ENCODE measurements around the gene FCMR. TPM values are rescaled to one million over a fixed set of nuclear protein-coding genes. Genes with fewer than 3 reads are reported as not detected.
"Not testable (repeated sequence)": the region's sequence is repeated elsewhere in the genome, so short reads cannot be mapped to it uniquely, and the experiment has no call there.

FCMR gene
- total and polyA plus RNA-seq, 2 donors (not counting 1 experiment from before 2014, with no cell fraction given), result 711 to 931 TPM

- ChIA-PET CTCF (interaction anchor here (0.5 to 14.5 kb wide), 9 partner anchors 7 to 290 kb away, joined by 3 to 723 read pairs (median 9); partner anchors contain the start of genes DYRK3 and FCMR), POLR2A (interaction anchor here (0.6 to 2.7 kb wide), 8 partner anchors 9 to 1295 kb away, joined by 4 to 11 read pairs (median 7); no protein-coding TSS in a partner anchor)
- Mint-ChIP-seq H3K27ac (no peak overlapping the region), H3K4me3 (no peak overlapping the region), H3K4me1 (peaks cover 35% of the 10 kb centered on the region), H3K9me3 (ENCODE audit: insufficient read depth) (no peaks in the 10 kb centered on the region), H3K27me3 (no peaks in the 10 kb centered on the region)
- Histone ChIP-seq H3K36me3 (replicated peaks in 1 of 2; ENCODE audit: control extremely low read depth in 1 of 2, control insufficient read depth in 1 of 2, extremely low read depth in 1 of 2, insufficient read depth in 2 of 2, low read length in 1 of 2) (peaks cover 3 to 11% of the 10 kb centered on the region in 2 experiments), H3K79me2 (ENCODE audit: control insufficient read depth, insufficient read depth, low read length) (peaks cover 94% of the 10 kb centered on the region), H3K4me2 (replicated peaks; ENCODE audit: low read depth, low read length, poor library complexity, severe bottlenecking) (peak overlapping the region; percentile 81), H2AFZ (ENCODE audit: insufficient read depth, low read depth, low read length, poor library complexity, severe bottlenecking) (peak overlapping the region; percentile 12), H3K9ac (ENCODE audit: low read length) (peak overlapping the region; percentile 96), H3K9me3 (ENCODE audit: control extremely low read depth in 1 of 3, control insufficient read depth in 2 of 3, insufficient read depth in 1 of 3, low read length in 2 of 3) (no peaks in the 10 kb centered on the region), H3K4me3 (ENCODE audit: control extremely low read depth in 1 of 5, extremely low read depth in 1 of 5, insufficient read depth in 1 of 5, low read depth in 2 of 5, low read length in 4 of 5) (peak overlapping the region in 2 of 5 experiments; percentile 2 to 99), H3K27me3 (replicated peaks in 1 of 4; ENCODE audit: control extremely low read depth in 1 of 4, control insufficient read depth in 3 of 4, insufficient read depth in 4 of 4, low read length in 3 of 4) (no peaks in the 10 kb centered on the region), H3K4me1 (ENCODE audit: control insufficient read depth in 2 of 2, insufficient read depth in 2 of 2, low read length in 2 of 2) (peaks cover 76 to 78% of the 10 kb centered on the region in 2 donors), H4K20me1 (ENCODE audit: control insufficient read depth, insufficient read depth, low read length, poor library complexity, severe bottlenecking) (peaks cover 9% of the 10 kb centered on the region), H3K27ac (ENCODE audit: low read length in 2 of 2) (peak overlapping the region; percentile 88 to 96)
- ATAC-seq (ENCODE audit: low read depth), result peak; percentile 0
- DNase-seq, result no peak
- 37% methylated on average over 3 of the region's 8 CpGs for WGBS (ENCODE audit: insufficient coverage)
- TF ChIP-seq CTCF (IDR thresholded peaks at IDR 0.05), result no peak
- TF ChIP-seq EZH2 (IDR thresholded peaks at IDR 0.05; ENCODE audit: borderline replicate concordance, insufficient read depth, low read depth, low read length, poor library complexity, severe bottlenecking), result no peak
- intact Hi-C loops (cut with micrococcal nuclease), result loop anchor here (2.0 to 5.0 kb wide), 4 partner anchors 128 to 573 kb away; partner anchors contain the start of genes CD55, CR1, PFKFB2 and YOD1
Observed at GRCh38 chr1:206924592-206925105, 2.9 kb upstream of the FCMR start.

GRCh38 chr1:206923961-206924557 lies 2.3 kb upstream of the FCMR start:
- Histone ChIP-seq H3K9ac (ENCODE audit: low read length) (peak overlapping the region; percentile 96), H3K27ac (ENCODE audit: low read length in 2 of 2) (peak overlapping the region; percentile 88 to 96), H3K4me3 (ENCODE audit: control extremely low read depth in 1 of 5, extremely low read depth in 1 of 5, insufficient read depth in 1 of 5, low read depth in 2 of 5, low read length in 4 of 5) (peak overlapping the region in 4 of 5 experiments; percentile 41 to 99 (median 76)), H4K20me1 (ENCODE audit: control insufficient read depth, insufficient read depth, low read length, poor library complexity, severe bottlenecking) (peaks cover 15% of the 10 kb centered on the region), H3K4me1 (ENCODE audit: control insufficient read depth in 2 of 2, insufficient read depth in 2 of 2, low read length in 2 of 2) (peaks cover 70 to 72% of the 10 kb centered on the region in 2 donors), H2AFZ (ENCODE audit: insufficient read depth, low read depth, low read length, poor library complexity, severe bottlenecking) (peak overlapping the region; percentile 3), H3K4me2 (replicated peaks; ENCODE audit: low read depth, low read length, poor library complexity, severe bottlenecking) (peak overlapping the region; percentile 81), H3K36me3 (replicated peaks in 1 of 2; ENCODE audit: control extremely low read depth in 1 of 2, control insufficient read depth in 1 of 2, extremely low read depth in 1 of 2, insufficient read depth in 2 of 2, low read length in 1 of 2) (peaks cover 3 to 16% of the 10 kb centered on the region in 2 experiments), H3K79me2 (ENCODE audit: control insufficient read depth, insufficient read depth, low read length) (peaks cover 98% of the 10 kb centered on the region)
- not testable (repeated sequence) for H3K27ac Mint-ChIP-seq; H3K9me3 Mint-ChIP-seq (ENCODE audit: insufficient read depth); H3K27me3 ChIP-seq (replicated peaks in 1 of 4; ENCODE audit: control extremely low read depth in 1 of 4, control insufficient read depth in 3 of 4, insufficient read depth in 4 of 4, low read length in 3 of 4); ATAC-seq (ENCODE audit: low read depth); H3K27me3 Mint-ChIP-seq; H3K4me3 Mint-ChIP-seq; H3K9me3 ChIP-seq (ENCODE audit: control extremely low read depth in 1 of 3, control insufficient read depth in 2 of 3, insufficient read depth in 1 of 3, low read length in 2 of 3)
- intact Hi-C loops (cut with micrococcal nuclease), result loop anchor here (1.0 to 5.0 kb wide), 5 partner anchors 9 to 573 kb away; partner anchors contain the start of genes CR1, PFKFB2 and YOD1
- DNase-seq, result peak; percentile 42
- CTCF ChIA-PET, result interaction anchor here (2.1 to 14.0 kb wide), 7 partner anchors 7 to 189 kb away, joined by 12 to 723 read pairs (median 111); partner anchors contain the start of gene FCMR
- H3K4me1 Mint-ChIP-seq, result peaks cover 32% of the 10 kb centered on the region
- POLR2A ChIA-PET, result interaction anchor here (1.5 to 2.7 kb wide), 2 partner anchors 9 to 12 kb away, joined by 11 read pairs; no protein-coding TSS in a partner anchor
- whole genome bisulfite sequencing (ENCODE audit: insufficient coverage), result 91% methylated on average over 3 of the region's 4 CpGs

Measured in B cell (primary cell).